Upper lobe of right lung (tissue), 1 donor: Measurements from ENCODE around the gene DPP6. TPM values are rescaled to one million over a fixed set of nuclear protein-coding genes. Genes with fewer than 3 reads are reported as not detected.

Experiments
- ATAC-seq: fragments of 200-7000 bp; cut with Tn5 transposase; one replicate; pipeline ENCODE4 v1.9.1; 2020; ENCODE audit warnings: mild to moderate bottlenecking, moderate library complexity
- DNase-seq: peaks from one replicate; pipeline ENCODE4 v3.0.0-alpha.2; 2020
- H3K27ac ChIP-seq: fragments of 200-600 bp; one replicate; pipeline ENCODE4 v1.8.0; 2022
- H3K27me3 ChIP-seq: fragments of 200-600 bp; one replicate; pipeline ENCODE4 v1.8.0; 2022; ENCODE audit warnings: mild to moderate bottlenecking
- H3K36me3 ChIP-seq: fragments of 200-600 bp; one replicate; pipeline ENCODE4 v1.8.0; 2022
- H3K4me1 ChIP-seq: fragments of 200-600 bp; one replicate; pipeline ENCODE4 v1.8.0; 2022
- H3K4me3 ChIP-seq: fragments of 200-600 bp; one replicate; pipeline ENCODE4 v1.8.0; 2022; ENCODE audit warnings: mild to moderate bottlenecking
- H3K9me3 ChIP-seq: fragments of 200-600 bp; one replicate; pipeline ENCODE4 v1.8.0; 2022
- intact Hi-C: fragments of 100-400 bp; cut with DNase I; formaldehyde crosslinking; loops from one replicate; pipeline ENCODE4 v1.11.0; 2022
- total RNA-seq: library from RNA; stranded (reverse); fragmentation: NEBNext Ultra II Directional; extraction: Animal tissue kit (Norgen Biotek cat#: 25700); gene quantifications from one replicate; pipeline ENCODE4 v1.2.1, GENCODE V29; 2021
- TF ChIP-seq, protein P1 (sequence below): fragments of 200-600 bp; IDR thresholded peaks from one replicate; pipeline ENCODE4 v1.8.0; 2022; ENCODE audit warnings: antibody characterized with exemption
- donor health status: DM: no; HTN: yes; CAD: no; lungs with severe emphysema.

The DPP6 gene
- total RNA-seq, 1 donor from 2014 or later = 1.6 TPM

DNA sequence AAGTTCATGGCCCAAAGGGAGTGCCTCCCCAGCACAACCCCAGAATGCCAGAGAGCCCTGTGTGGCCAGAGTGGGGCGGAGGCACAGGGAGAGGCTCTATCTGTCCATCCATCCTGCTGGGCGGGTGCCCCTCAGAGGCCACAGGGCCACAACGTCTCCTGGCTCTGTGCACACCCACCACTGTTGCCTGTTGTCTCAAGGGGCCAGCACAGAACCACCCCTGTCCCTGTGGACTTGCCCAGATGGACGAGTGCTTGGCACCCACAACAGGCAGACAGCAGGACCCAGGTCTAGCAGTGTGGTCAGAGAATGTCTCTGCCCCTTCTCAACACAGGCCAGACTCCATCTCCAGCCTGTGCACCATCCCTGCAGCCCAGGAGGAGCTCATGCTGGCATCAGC, 857.9 kb downstream of the DPP6 start:
- DNase-seq = no peak
- no peaks in the 10 kb centered on the region for H3K9me3 ChIP-seq
- H3K4me3 ChIP-seq = no peak overlapping the region
- H3K4me1 ChIP-seq = peaks cover 4% of the 10 kb centered on the region
- no peaks in the 10 kb centered on the region for H3K36me3 ChIP-seq
- intact Hi-C loops = no loop called here
- no peak overlapping the region for H3K27ac ChIP-seq
- H3K27me3 ChIP-seq = peaks cover 20% of the 10 kb centered on the region
- no peak for ATAC-seq
- TF ChIP-seq, protein P1, sequence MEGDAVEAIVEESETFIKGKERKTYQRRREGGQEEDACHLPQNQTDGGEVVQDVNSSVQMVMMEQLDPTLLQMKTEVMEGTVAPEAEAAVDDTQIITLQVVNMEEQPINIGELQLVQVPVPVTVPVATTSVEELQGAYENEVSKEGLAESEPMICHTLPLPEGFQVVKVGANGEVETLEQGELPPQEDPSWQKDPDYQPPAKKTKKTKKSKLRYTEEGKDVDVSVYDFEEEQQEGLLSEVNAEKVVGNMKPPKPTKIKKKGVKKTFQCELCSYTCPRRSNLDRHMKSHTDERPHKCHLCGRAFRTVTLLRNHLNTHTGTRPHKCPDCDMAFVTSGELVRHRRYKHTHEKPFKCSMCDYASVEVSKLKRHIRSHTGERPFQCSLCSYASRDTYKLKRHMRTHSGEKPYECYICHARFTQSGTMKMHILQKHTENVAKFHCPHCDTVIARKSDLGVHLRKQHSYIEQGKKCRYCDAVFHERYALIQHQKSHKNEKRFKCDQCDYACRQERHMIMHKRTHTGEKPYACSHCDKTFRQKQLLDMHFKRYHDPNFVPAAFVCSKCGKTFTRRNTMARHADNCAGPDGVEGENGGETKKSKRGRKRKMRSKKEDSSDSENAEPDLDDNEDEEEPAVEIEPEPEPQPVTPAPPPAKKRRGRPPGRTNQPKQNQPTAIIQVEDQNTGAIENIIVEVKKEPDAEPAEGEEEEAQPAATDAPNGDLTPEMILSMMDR = no peak

GRCh38 chr7:154910977-154911376, 858.8 kb downstream of the DPP6 start:
- Histone ChIP-seq H3K4me3 (no peak overlapping the region), H3K9me3 (no peaks in the 10 kb centered on the region), H3K36me3 (no peaks in the 10 kb centered on the region), H3K4me1 (peaks cover 4% of the 10 kb centered on the region), H3K27ac (no peak overlapping the region), H3K27me3 (peaks cover 27% of the 10 kb centered on the region)
- intact Hi-C loops = no loop called here
- TF ChIP-seq, protein P1 = no peak
- DNase-seq (no peak), ATAC-seq (no peak)

- intact Hi-C loops = no loop called here
- TF ChIP-seq, protein P1 = no peak
- Histone ChIP-seq H3K9me3 (no peaks in the 10 kb centered on the region), H3K36me3 (no peaks in the 10 kb centered on the region), H3K27me3 (peaks cover 27% of the 10 kb centered on the region), H3K27ac (no peak overlapping the region), H3K4me3 (no peak overlapping the region), H3K4me1 (peaks cover 4% of the 10 kb centered on the region)
- ATAC-seq = no peak
- DNase-seq = no peak
Observed at GRCh38 chr7:154911411-154911810, 859.2 kb downstream of the DPP6 start.

DNA sequence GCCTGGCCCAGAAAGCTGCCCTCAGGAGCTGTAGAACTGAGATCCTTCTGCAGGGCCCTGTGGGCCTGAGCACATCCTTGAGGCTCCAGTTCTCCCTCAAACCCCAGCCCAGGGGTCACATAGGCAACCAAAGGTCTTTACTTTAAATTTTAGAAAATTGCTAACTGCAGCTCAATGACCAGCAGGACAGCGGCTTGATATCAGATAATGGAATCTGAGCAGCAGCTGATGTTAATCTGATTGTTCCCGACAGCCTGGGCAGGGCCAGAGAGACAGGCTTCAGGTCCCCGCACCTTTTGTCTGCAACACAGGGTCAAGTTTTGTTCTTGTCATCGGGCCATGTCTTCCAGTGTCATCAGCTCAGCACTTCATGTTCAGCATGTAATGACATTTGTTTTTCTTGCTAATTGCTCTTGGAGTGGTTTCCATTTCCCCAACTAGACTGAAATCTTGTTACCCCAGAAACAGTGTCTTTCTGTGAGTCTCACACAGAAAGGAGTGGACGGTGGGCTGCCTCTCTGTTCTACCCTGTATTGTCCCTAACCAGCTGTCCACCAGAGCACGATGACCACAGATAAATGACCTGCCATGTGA, 859.8 kb downstream of the DPP6 start:
- H3K4me3 ChIP-seq = no peak overlapping the region
- TF ChIP-seq, protein P1 = no peak
- H3K9me3 ChIP-seq = no peaks in the 10 kb centered on the region
- peaks cover 27% of the 10 kb centered on the region for H3K27me3 ChIP-seq
- H3K36me3 ChIP-seq = no peaks in the 10 kb centered on the region
- H3K27ac ChIP-seq = no peak overlapping the region
- DNase-seq (no peak), ATAC-seq (no peak)
- H3K4me1 ChIP-seq = peaks cover 4% of the 10 kb centered on the region
- intact Hi-C loops = no loop called here

- H3K4me3 ChIP-seq = no peak overlapping the region
- H3K27me3 ChIP-seq = peaks cover 27% of the 10 kb centered on the region
- ATAC-seq (no peak), DNase-seq (no peak)
- TF ChIP-seq, protein P1 = no peak
- no peak overlapping the region for H3K27ac ChIP-seq
- no peaks in the 10 kb centered on the region for H3K9me3 ChIP-seq
- peaks cover 4% of the 10 kb centered on the region for H3K4me1 ChIP-seq
- intact Hi-C loops = no loop called here
- H3K36me3 ChIP-seq = no peaks in the 10 kb centered on the region
Observed at GRCh38 chr7:154912871-154913637, 860.9 kb downstream of the DPP6 start.
